Motor neuron (in vitro differentiated cells): Measurements from ENCODE around the gene LARGE1. TPM values are rescaled to one million over a fixed set of nuclear protein-coding genes. Genes with fewer than 3 reads are reported as not detected.

Experiments used
- ATAC-seq, 8 experiments: fragments of 200-7000 bp; cut with Tn5 transposase; replicated peaks in 6 of 8; 2 replicates each; pipeline ENCODE4 v1.8.0; 2021; ENCODE audit warnings: mild to moderate bottlenecking in 8 of 8, moderate library complexity in 8 of 8
- H3K27ac ChIP-seq, 2 donors: fragments of 250-450 bp; sonication (Bioruptor Pico); 2 replicates each; pipeline ENCODE4 v1.9.0; 2021; ENCODE audit warnings: antibody characterized with exemption in 2 of 2, mild to moderate bottlenecking in 2 of 2, moderate library complexity in 1 of 2
- H3K4me1 ChIP-seq, 2 donors: fragments of 250-450 bp; sonication (Bioruptor Pico); replicated peaks in 1 of 2; 2 replicates each; pipeline ENCODE4 v1.6.1; 2021; ENCODE audit warnings: antibody characterized with exemption in 2 of 2, mild to moderate bottlenecking in 2 of 2, moderate library complexity in 1 of 2
- H3K4me3 ChIP-seq, 5 donors: fragments of 250-450 bp; sonication (Bioruptor Pico); 2 replicates each; pipeline ENCODE4 v1.9.0; 2021; ENCODE audit warnings: antibody characterized with exemption in 5 of 5, mild to moderate bottlenecking in 5 of 5, moderate library complexity in 4 of 5
- WGBS, 10 experiments: fragments of 450-650 bp; shearing (Covaris generic); methylation state at CpG; one replicate each; pipeline ENCODE4 v1.0.0; 2022; 5-methylcytosine and 5-hydroxymethylcytosine counted together
- in situ Hi-C, 9 experiments: fragments of 400-800 bp; cut with MboI; loops; one replicate each; pipeline ENCODE4 v1.15.0; 2021; ENCODE audit warnings: low sequenced_read_pairs in 9 of 9, low pct_unique_long_range_greater_than_20kb in 2 of 9; ENCODE audit not compliant: unreplicated experiment in 9 of 9
- total RNA-seq, 8 experiments: library from RNA; unstranded; fragments of 300-600 nt; gene quantifications; 2 replicates each; pipeline versions ENCODE4 v1.2.3 to v1.2.4, GENCODE V29; 2022

The LARGE1 gene
- total RNA-seq, 8 experiments from 2014 or later = 1.7 to 36.1 (median 20.6) TPM

DNA sequence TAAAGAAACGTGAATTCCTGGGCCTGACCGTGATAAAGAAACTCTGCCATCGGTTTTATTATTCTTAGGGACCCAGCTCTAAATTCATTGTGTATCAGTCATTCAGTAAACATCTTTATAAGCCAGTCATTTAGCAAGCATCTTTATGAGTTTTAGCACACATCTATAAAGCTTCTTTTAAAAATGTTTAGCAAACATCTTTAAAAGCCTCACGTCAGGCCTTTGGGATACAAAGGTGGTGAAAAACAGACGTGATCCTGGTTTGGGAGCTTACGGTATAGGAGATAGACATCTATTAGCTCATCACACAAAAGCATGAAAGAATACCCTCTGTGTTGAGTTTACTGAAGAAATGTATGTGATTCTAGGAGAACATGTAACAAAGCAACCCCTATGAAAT is 320.2 kb downstream of the LARGE1 start:
- in situ Hi-C loops = no loop called here
- Histone ChIP-seq H3K27ac (no peak overlapping the region), H3K4me3 (no peak overlapping the region), H3K4me1 (peaks cover 5 to 12% of the 10 kb centered on the region in 2 donors)
- ATAC-seq = no peak
- 68 to 97% (median 91%) methylated on average over 3 to 6 of the region's 6 CpGs; no CpG with 5 or more reads in 5 of the 10 experiments for WGBS, 10 experiments

DNA sequence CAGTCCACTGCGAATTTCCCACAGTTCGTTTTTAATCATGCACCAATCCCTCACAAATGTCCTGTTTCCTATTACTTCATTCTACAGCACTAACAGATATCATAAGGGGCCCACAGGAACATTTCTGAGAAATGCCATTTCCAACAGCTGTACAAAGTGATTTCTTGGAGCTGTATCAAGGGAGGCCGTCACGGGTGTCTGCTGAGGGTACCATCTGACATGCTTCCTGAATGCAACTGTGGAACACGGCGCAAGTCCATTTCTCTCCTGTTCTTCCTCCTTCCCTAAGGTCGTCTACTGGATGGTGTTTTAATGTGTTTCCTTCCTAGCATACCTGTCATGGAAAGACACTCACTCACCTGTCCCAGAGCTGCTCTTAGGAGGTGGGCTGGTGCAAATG is 320.7 kb downstream of the LARGE1 start:
- 0 to 100% (median 93%) methylated on average over 1 to 6 of the region's 7 CpGs; no CpG with 5 or more reads in 2 of the 10 experiments for WGBS, 10 experiments
- no peak for ATAC-seq

DNA sequence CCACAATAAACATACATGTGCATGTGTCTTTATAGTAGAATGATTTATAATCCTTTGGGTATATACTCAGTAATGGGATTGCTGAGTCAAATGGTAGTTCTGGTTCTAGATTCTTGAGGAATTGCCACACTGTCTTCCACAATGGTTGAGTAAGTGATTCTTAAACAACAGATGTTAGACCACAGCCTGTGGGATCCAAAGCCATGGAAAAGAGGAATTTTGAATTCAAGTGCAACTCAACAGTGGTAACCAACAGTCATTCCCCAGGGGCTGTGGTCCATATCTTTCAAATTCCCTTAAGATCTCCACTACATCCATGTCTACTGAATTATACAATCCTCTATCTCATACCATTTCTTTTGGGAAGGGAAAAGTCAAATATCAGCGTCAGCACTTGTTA is 321.5 kb downstream of the LARGE1 start:
- ATAC-seq = no peak
- in situ Hi-C loops = no loop called here
- WGBS, 10 experiments = 80 to 100% (median 100%) methylated on average over 1 of the region's 1 CpG; no CpG with 5 or more reads in 6 of the 10 experiments
- no peak overlapping the region for H3K27ac ChIP-seq
- no peak overlapping the region for H3K4me3 ChIP-seq
- peaks cover 5 to 12% of the 10 kb centered on the region in 2 donors for H3K4me1 ChIP-seq

More for the DNA sequence above, 320.7 kb downstream of the LARGE1 start:
- in situ Hi-C loops = no loop called here
- Histone ChIP-seq H3K4me1 (peaks cover 5 to 12% of the 10 kb centered on the region in 2 donors), H3K4me3 (no peak overlapping the region), H3K27ac (no peak overlapping the region)

DNA sequence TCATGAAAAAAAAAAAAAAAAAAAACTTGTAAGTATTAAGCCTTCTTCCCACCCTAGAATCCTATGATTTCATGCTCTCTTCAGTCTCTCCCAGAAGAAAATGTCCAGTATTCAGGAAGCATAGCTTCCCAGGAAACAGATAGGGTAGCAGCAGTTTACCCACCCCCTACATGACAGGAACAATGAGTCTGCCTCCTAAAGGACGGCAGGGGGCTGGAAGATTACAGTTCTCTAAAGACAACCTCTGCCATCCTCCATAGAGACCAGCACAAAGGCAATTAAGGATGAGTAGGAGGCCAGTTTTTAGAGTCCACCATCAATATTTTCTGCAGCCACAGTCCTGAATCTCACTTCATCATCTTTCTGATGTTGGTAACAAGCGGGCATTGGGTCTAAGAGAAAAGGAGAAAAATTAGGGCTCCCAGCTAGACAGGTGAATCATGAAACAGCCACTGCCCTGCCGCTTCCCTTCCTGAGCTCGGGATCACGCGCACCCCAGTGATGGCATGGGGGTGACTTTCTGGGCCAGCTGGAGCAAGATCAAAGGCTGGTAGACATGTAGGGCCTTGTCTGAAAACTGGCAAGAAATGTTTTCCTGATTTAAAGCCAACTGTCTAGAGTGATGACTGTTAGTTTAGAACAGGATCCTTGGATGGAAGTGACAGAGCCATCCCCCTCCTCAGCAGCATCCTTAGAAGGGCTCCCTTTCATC is 322.8 kb downstream of the LARGE1 start:
- in situ Hi-C loops = no loop called here
- Histone ChIP-seq H3K4me3 (no peak overlapping the region), H3K4me1 (peaks cover 5 to 12% of the 10 kb centered on the region in 2 donors), H3K27ac (no peak overlapping the region)
- ATAC-seq = no peak
- WGBS, 10 experiments = 50 to 100% (median 74%) methylated on average over 1 to 3 of the region's 6 CpGs; no CpG with 5 or more reads in 6 of the 10 experiments

DNA sequence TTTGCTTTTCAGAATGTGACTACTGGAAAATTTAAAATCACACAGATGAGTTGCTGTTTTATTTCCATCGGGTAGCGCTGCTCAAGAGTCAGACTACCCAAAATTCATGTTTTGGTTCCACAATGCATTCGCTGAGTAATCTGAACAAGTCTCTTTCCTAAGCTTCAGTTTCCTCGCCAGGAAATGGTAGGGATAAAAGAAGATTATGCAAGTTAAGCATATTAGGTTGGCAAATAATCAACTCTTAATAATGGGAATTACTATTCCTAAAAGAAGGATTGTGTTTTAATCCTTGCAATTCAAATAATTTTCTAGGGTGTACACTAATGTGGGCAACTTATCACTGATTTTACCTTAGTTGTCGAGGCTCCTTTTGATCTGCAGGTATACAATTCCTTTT is 326.5 kb downstream of the LARGE1 start:
- Histone ChIP-seq H3K4me1 (peaks cover 5 to 12% of the 10 kb centered on the region in 2 donors), H3K27ac (no peak overlapping the region), H3K4me3 (no peak overlapping the region)
- ATAC-seq = no peak
- in situ Hi-C loops = no loop called here
- WGBS, 10 experiments = 81 to 100% (median 91%) methylated on average over 4 to 5 of the region's 5 CpGs

DNA sequence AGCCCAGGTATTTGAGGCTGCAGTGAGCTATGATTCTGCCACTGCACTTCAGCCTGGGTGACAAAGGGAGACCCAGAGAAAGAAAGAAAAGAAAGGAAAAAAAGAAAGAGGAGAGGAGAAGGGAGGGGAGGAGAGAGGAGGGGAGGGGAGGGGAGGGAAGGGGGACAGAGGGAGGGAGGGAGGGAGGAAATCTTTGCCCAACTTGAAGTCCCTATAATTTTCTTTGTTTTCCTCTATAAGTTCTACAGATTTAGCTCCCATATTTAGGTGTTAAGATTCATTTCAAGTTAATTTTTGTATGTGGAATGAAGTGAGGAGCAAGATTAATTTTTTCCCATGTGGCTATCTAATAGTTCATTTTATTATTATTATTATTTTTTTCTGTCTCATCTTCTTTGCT is 328.3 kb downstream of the LARGE1 start:
- Histone ChIP-seq H3K27ac (no peak overlapping the region), H3K4me1 (peaks cover 2 to 12% of the 10 kb centered on the region in 2 donors), H3K4me3 (no peak overlapping the region)
- in situ Hi-C loops = no loop called here
- ATAC-seq = no peak

DNA sequence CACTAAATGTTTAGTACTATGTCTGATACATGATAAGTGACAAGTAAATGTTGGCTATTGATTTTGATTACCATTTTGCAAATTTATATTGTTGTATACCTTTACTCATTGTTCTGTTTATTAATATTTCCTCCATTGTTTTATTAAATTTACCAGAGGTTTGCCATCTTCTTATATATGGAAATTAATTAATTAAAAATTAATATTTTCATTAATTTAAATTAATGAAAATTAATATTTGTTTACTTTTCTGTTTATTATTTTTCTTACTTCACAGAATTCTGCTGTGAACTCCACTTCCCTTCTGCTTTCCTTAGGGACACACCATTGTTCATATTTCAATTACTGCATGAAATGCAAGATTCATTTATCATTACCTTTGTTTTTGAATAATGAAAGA is 331.0 kb downstream of the LARGE1 start:
- H3K27ac ChIP-seq = no peak overlapping the region
- no peak overlapping the region for H3K4me3 ChIP-seq
- no peak for ATAC-seq
- no peaks in the 10 kb centered on the region for H3K4me1 ChIP-seq
- in situ Hi-C loops = no loop called here

DNA sequence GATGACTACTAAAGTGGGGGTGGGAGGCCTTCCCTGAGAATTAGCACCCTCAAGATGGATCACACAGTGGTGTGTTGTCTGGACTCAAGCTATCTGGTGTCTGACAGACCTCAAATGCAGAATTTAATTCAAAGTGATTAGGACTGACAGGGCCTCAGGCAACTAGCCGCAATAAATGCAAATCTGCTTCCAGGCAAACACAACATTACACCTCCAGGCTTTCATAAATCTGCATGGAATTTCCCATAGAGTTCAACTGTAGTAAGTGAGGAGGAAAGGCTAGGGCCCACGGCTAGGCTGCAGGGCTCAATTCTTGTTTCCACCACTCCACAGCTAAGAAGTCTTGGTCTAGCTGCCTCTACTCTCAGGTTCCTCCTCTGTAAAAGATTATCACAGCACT is 331.4 kb downstream of the LARGE1 start:
- in situ Hi-C loops = no loop called here
- 40 to 100% (median 88%) methylated on average over 1 to 2 of the region's 2 CpGs; no CpG with 5 or more reads in 6 of the 10 experiments for WGBS, 10 experiments
- Histone ChIP-seq H3K4me3 (no peak overlapping the region), H3K4me1 (no peaks in the 10 kb centered on the region), H3K27ac (no peak overlapping the region)
- ATAC-seq = peak in 4 of 8 experiments; percentile 14 to 77 (median 54)

DNA sequence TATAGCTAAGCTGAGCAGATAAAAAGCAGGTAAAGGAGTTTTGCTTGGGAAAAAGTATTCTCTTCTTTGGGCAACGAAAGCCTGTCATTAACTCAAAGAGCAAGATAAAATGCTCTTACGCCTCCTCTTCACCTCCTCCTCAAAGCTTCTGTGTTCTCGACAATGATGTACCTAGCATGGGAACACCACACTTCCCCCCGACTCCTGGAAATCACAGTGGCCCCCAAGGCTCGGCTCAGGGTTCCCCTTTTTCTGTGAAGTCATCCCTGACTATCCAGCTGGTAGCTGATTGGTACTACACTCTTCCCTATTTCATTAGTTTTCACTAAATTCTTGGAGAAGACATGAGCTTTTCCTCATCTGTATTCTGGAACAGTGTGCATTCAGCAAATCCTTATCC is 336.1 kb downstream of the LARGE1 start:
- H3K4me1 ChIP-seq = peaks cover 3 to 14% of the 10 kb centered on the region in 2 donors
- H3K27ac ChIP-seq = no peak overlapping the region
- WGBS, 10 experiments = 64 to 100% (median 85%) methylated on average over 2 to 5 of the region's 5 CpGs; no CpG with 5 or more reads in 2 of the 10 experiments
- no peak overlapping the region for H3K4me3 ChIP-seq
- no peak for ATAC-seq
- in situ Hi-C loops = no loop called here

DNA sequence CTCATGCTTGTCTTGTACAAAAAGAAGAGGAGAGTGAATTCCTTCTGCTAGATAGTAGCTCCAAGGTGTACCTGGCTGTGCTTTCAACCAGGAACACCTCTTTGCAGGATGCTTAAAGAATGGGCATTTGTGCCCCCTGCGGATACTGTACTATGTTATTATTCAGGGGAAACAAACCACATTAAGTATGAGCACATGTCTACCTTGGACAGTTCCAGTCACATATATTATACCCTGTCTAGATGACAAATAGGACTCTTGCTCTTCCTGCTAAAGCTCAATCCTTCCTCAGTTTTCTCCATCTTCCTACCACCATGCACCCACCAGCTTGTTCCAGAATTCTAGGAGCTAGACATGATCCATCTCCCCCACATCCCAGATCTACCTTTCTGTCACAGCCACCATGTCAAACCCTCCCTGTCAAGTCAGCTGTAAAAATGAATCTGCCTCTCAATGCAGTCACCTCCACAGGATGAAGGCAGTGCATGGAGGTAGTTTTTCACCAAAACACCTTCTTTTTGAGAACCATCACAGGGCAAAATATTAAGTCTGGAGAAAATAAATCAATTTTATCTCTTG is 337.4 kb downstream of the LARGE1 start:
- H3K4me1 ChIP-seq = peaks cover 9 to 25% of the 10 kb centered on the region in 2 donors
- no peak overlapping the region for H3K27ac ChIP-seq
- WGBS, 10 experiments = 100% methylated on average over 1 of the region's 1 CpG; no CpG with 5 or more reads in 7 of the 10 experiments
- in situ Hi-C loops = no loop called here
- no peak overlapping the region for H3K4me3 ChIP-seq
- ATAC-seq = no peak

DNA sequence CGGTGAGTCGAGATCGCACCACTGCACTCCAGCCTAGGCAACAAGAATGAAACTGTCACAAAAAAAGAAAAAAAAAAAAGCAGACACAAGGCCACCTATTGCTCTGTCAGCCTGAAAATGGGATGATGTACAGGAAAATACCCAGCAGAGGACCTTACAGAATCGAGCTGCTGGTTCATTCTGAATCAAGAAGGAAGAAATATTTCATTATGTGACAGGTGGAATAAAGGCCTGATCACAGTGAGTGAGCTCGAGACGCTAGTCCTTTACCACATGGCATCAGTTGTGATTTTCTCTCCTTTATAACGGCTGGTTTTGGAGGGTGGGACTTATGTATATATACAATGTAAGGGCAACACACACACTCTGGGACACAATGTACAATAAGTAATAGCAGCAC is 340.0 kb downstream of the LARGE1 start:
- in situ Hi-C loops = no loop called here
- H3K4me1 ChIP-seq = peaks cover 18 to 51% of the 10 kb centered on the region in 2 donors
- H3K4me3 ChIP-seq = no peak overlapping the region
- H3K27ac ChIP-seq = no peak overlapping the region
- WGBS, 10 experiments = 30 to 88% (median 50%) methylated on average over 2 to 7 of the region's 7 CpGs; no CpG with 5 or more reads in 2 of the 10 experiments
- ATAC-seq = peak in 5 of 8 experiments; percentile 71 to 87 (median 76)

DNA sequence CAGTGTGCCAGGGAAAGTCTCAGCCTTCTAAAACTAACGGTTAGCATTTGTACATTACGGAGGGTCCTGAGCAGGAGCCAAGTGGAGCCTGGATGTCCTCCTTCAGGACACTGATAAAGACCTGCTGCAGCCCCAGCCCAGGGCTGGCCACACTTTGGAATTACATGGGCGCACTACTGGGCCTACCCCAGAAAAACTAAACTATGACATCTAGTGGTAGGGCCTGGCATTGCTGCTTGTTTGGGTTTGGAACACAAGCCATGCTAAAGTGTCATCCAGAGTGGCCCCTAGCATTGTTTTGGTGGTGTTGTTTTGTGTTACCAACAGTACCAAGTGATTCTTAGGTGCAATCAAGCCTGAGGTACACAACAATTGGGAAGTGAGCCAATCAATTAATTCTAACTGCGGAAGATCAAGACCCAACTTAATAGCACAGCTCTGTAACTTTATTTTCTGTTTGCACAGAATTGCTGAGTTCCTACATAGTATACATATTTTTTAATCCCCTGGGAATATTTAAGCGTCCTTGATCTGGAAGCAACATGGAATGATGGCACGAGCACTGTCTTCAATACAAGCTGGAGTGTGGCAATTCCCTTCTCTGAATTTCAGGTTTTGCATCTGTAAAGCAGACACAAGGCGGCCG is 340.7 kb downstream of the LARGE1 start:
- Histone ChIP-seq H3K27ac (no peak overlapping the region), H3K4me3 (no peak overlapping the region), H3K4me1 (peaks cover 18 to 55% of the 10 kb centered on the region in 2 donors)
- peak; percentile 21 to 87 (median 46) for ATAC-seq
- in situ Hi-C loops = no loop called here
- 47 to 85% (median 73%) methylated on average over 1 to 7 of the region's 8 CpGs; no CpG with 5 or more reads in 1 of the 10 experiments for WGBS, 10 experiments

DNA sequence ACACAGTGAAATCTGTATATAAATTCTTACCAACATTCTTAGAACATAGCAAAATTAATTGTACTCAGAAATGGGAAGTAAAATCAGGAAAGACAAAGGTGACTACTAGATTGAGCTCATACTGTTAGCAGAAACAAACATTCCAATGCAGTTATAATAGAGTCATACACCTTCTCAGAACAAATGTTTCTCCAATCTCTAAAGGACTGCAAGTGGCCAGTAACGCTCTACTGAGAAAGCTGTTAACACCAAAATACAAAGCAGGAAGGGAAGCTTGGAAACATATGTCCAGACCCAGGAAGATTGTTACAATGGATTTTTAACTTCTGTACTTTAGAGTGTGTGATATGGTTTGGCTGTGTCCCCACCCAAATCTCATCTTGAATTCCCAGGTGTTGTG is 341.5 kb downstream of the LARGE1 start:
- in situ Hi-C loops = no loop called here
- Histone ChIP-seq H3K4me1 (peaks cover 18 to 55% of the 10 kb centered on the region in 2 donors), H3K27ac (no peak overlapping the region), H3K4me3 (no peak overlapping the region)
- WGBS, 10 experiments = 43 to 100% (median 100%) methylated on average over 1 of the region's 1 CpG; no CpG with 5 or more reads in 4 of the 10 experiments
- ATAC-seq = no peak
